ENCODE measurements around the gene KIRREL3. TPM values are rescaled to one million over a fixed set of nuclear protein-coding genes. Genes with fewer than 3 reads are reported as not detected.

Gene KIRREL3
- total RNA-seq, 1 donor: 0.10 TPM

DNA sequence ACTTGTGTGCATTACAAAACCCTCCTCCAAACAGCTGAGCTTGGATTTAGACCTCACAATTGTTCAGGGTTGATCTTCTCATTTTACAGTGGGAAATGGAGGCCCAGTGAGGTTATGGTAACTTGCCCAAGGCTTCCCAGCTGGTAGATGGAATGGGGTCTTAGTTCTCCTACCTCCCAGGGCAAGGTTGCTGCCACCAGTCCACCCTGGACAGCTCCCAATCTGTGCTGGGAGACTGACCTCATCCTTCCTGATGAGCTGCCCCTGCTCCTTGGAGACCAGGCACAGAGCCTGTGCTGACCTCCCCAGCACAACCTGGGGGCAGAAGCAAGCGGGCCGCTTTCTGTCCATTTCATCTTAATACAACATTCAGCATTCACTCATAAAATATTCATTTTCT lies 454.4 kb downstream of the KIRREL3 start:
- no peaks in the 10 kb centered on the region for H3K27me3 ChIP-seq (ENCODE audit: insufficient read depth, low read length)
- no peaks in the 10 kb centered on the region for H3K9me3 ChIP-seq (ENCODE audit: low read depth, low read length)
- no peaks in the 10 kb centered on the region for H3K4me1 ChIP-seq (ENCODE audit: insufficient read depth, low read length)
- H3K4me3 ChIP-seq (ENCODE audit: low read length): no peak overlapping the region

DNA sequence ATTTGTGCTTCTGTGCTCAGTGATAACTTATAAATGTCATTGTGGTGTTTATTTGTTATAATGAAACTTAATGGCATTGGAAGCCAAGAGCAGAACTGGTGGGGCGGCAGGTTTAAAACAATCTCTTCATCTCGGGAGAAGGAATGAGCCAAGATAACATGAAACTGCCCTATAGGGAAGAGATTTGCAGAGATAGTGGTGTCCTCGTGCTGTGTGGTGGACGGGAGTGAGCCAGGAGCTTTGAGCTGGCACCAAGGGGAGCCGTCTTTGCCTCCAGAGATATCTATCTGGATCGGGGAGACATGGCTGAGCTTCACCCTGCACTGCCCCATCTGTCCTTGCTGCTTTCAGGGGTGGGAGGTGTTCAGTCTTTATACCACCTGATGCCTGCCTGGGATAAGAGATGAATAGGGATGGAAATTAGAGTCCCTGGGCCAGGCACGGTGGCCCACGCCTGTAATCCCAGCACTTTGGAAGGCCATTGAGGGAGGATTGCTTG lies 455.5 kb downstream of the KIRREL3 start:
- no peaks in the 10 kb centered on the region for H3K4me1 ChIP-seq (ENCODE audit: insufficient read depth, low read length)
- no peak overlapping the region for H3K4me3 ChIP-seq (ENCODE audit: low read length)
- no peaks in the 10 kb centered on the region for H3K27me3 ChIP-seq (ENCODE audit: insufficient read depth, low read length)
- no peaks in the 10 kb centered on the region for H3K9me3 ChIP-seq (ENCODE audit: low read depth, low read length)

DNA sequence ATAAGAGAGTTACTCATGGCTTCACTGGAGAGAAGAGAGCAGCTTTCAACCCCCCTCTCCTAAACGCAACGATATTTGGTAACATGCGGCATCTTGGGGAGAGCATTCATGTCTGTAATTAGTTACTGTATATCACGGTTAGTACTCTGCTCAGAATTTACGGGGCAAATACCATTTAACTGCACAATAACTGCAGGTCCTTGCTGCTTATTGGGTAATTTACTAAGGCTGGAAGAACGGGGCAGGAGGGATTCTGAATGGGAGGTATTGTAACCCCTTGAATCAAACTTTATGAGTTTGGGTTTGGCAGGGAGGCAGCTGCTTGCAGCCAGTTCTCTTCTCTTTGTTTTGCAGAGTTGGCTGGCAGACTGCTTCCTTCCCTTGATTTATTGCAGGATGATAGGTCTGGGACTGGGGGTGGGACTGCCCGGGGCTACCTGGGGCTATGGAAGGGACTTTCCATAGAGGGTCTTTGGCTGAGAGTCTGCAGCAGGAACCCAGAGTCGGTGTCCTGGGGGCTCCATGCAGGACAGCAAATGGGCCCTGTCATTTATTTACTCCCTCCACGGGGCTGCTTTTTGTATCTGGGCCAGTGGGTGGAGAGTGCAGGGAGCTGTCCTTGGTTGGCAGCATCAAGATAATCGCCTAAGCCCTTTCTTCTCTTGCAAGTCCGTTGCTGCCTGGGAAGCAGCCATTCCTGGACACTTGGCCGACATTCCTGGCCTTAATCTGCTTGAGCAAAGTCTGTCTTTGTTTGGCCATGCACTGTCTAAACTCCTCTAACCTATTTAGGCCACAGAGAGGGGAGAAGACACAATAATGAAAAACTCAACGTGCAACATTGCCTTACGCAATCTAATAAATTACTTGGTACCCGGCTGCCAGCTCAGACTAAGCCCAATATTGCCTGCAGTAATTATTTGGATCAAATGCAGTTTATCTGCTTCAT lies 456.2 kb downstream of the KIRREL3 start:
- Histone ChIP-seq H3K4me3 (ENCODE audit: low read length) (no peak overlapping the region), H3K4me1 (ENCODE audit: insufficient read depth, low read length) (no peaks in the 10 kb centered on the region), H3K9me3 (ENCODE audit: low read depth, low read length) (no peaks in the 10 kb centered on the region), H3K27me3 (ENCODE audit: insufficient read depth, low read length) (no peaks in the 10 kb centered on the region)

DNA sequence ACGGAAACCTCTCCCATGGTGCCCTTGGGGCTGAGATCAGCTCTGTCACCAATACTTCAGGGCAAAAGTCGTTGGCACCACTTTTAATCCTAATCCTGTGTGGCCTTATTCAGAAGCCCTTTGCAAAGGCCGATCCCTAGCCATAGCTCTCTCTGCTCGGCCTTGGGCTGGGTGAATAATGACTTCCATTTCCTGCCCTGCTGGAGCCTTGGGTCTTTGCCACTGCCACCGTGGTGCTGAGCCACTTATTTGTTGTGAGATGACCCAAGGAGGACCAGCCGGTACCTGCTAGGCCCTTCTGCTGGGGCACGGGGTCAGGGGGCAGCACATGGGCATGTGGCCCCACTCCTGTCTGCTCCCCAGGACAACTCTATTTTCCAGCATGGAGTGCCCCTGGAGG lies 456.9 kb downstream of the KIRREL3 start:
- no peaks in the 10 kb centered on the region for H3K27me3 ChIP-seq (ENCODE audit: insufficient read depth, low read length)
- H3K4me3 ChIP-seq (ENCODE audit: low read length): no peak overlapping the region
- H3K4me1 ChIP-seq (ENCODE audit: insufficient read depth, low read length): no peaks in the 10 kb centered on the region
- H3K9me3 ChIP-seq (ENCODE audit: low read depth, low read length): no peaks in the 10 kb centered on the region

DNA sequence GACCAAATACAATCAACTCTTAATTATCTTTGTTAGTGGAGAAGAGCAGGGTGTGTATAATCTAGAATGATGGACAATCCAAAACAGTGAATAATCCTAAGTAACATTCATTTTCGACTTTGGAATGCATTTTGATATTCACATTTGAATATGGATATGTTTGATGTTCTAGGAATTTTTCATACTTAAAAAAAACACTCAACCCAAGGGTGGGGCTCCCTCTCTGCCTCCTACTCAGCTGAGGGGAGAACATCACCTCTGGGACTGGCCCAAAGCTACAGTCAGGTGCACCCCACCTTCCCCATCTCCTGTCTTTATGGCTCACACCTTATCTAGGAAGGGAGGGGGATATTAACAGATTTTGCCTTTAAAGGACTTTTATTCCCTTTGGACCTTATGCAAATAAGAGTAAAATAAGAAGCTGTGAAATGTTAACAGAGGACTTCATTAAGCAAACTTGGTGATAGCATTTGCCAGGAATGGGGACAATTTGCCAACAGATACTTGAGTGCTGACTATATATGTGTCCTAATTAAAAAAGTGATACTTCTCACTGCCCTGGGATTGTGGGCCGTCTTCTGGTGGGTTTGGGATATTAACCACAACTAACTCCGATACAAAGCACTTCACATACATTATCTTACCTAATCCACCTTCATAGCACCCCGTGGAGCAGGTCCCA lies 458.1 kb downstream of the KIRREL3 start:
- Histone ChIP-seq H3K4me1 (ENCODE audit: insufficient read depth, low read length) (no peaks in the 10 kb centered on the region), H3K4me3 (ENCODE audit: low read length) (no peak overlapping the region), H3K9me3 (ENCODE audit: low read depth, low read length) (no peaks in the 10 kb centered on the region), H3K27me3 (ENCODE audit: insufficient read depth, low read length) (no peaks in the 10 kb centered on the region)

DNA sequence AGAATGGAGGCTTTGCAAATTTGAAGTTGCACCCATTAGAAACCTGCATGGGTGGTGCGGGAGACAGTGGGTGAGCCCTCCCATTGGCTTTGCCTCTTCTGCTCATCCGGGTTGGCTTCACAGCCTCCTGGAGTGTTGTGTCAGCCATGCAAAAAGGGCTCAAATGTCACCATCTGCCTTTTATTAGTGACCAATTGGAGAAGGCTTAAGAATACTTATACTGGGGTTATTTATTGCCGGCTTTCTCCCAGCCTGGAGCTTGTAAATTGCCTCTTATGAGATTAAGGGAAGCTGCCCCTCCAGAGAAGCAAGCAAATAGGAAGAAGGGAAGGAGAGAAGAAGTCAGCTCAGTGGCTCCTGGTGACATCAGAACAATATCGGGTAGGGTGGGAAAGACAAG lies 462.5 kb downstream of the KIRREL3 start:
- no peaks in the 10 kb centered on the region for H3K9me3 ChIP-seq (ENCODE audit: low read depth, low read length)
- no peaks in the 10 kb centered on the region for H3K27me3 ChIP-seq (ENCODE audit: insufficient read depth, low read length)
- no peaks in the 10 kb centered on the region for H3K4me1 ChIP-seq (ENCODE audit: insufficient read depth, low read length)
- no peak overlapping the region for H3K4me3 ChIP-seq (ENCODE audit: low read length)

DNA sequence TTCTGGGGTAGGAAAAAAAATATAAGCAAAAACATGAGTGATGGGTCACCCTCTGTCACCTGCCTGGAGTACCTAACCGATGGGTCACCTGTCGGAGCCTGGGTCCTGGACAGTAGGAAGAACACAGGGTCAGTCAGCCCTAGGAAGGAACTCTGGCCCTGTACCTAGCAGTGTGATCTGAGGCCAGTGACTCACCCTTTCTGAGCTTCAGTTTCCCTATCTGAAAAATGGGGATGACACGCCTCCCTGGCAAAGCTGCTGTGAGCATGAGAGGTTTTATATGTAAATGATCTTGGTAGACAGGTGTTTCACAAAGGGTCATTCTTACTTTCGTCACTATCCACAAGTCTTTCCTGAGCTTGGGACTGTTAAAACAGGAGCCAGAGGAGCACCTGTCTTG lies 463.1 kb downstream of the KIRREL3 start:
- no peaks in the 10 kb centered on the region for H3K9me3 ChIP-seq (ENCODE audit: low read depth, low read length)
- no peaks in the 10 kb centered on the region for H3K4me1 ChIP-seq (ENCODE audit: insufficient read depth, low read length)
- H3K27me3 ChIP-seq (ENCODE audit: insufficient read depth, low read length): no peaks in the 10 kb centered on the region
- no peak overlapping the region for H3K4me3 ChIP-seq (ENCODE audit: low read length)

DNA sequence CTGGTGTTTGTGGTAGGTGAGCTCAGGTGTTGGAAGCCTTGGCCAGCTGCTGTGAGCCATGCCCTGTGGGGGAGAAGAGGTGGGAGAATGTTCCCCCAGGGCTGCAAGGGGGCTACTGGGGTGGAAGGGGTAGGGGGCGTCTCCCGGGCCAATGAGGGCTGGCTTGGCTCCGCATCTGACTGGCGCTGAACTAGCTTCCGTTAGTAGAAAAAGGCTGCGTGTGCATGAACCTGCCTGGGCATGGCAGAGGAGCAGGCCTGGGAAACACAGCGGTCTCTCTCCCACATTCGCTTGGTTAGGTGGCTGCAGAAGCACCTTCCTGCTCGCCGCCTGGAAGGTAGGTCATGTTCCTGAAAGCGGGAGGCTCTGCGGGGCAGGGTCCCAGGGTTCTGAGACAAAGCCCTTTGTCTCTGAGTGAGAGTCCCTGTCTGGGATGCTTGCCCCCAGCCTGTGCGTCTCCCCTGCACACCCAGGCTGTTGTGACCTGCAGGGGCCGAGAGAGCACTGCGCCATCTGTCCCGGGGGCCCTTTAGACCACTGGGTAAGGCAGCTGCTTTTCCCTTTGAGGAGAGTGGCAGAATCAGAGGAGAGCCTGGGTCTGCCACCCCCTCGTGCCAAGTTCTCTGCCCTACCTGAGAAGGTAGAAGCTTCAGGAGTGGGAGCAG lies 466.3 kb downstream of the KIRREL3 start:
- H3K4me3 ChIP-seq (ENCODE audit: low read length): no peak overlapping the region
- H3K27me3 ChIP-seq (ENCODE audit: insufficient read depth, low read length): no peaks in the 10 kb centered on the region
- no peaks in the 10 kb centered on the region for H3K4me1 ChIP-seq (ENCODE audit: insufficient read depth, low read length)
- no peaks in the 10 kb centered on the region for H3K9me3 ChIP-seq (ENCODE audit: low read depth, low read length)

DNA sequence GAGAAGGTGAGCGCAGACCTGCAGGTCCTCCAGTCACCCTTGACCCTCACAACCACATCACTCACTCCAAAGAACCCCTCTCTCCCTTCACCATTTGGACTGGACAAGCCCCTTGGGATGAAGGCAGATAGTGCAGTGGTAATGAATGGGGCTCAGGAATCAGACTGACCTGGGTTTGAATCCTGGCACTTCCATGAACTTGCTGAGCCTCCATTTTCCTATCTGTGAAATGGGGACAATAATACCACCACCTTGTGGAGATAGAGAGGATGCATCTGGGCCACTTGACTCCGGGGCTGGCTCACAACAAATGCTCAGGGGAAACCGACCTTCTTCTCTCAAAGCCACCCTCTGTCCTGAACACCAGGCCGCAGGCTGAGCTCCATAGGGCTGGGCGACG lies 467.0 kb downstream of the KIRREL3 start:
- no peak overlapping the region for H3K4me3 ChIP-seq (ENCODE audit: low read length)
- no peaks in the 10 kb centered on the region for H3K9me3 ChIP-seq (ENCODE audit: low read depth, low read length)
- H3K4me1 ChIP-seq (ENCODE audit: insufficient read depth, low read length): no peaks in the 10 kb centered on the region
- no peaks in the 10 kb centered on the region for H3K27me3 ChIP-seq (ENCODE audit: insufficient read depth, low read length)

DNA sequence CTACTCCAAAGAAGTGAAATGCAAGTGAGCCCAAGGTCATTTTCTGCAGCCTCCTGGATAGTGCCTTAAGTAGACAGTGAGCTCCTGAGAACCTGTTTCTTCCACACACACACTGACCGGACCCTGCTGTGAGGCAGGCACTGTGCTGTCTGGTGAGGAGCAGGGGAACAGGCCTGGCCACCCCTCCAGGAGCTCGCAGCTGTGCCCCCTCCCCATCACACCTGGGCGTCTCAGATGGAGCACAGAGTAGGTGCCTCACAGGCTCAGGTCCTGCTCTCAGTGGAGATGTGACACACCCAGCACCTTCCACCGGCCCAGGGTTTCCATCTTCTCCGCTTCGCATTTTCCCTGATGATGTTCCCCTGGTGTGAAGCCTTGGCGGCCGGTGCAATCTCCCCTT lies 470.2 kb downstream of the KIRREL3 start:
- Histone ChIP-seq H3K27me3 (ENCODE audit: insufficient read depth, low read length) (no peaks in the 10 kb centered on the region), H3K9me3 (ENCODE audit: low read depth, low read length) (no peaks in the 10 kb centered on the region), H3K4me3 (ENCODE audit: low read length) (no peak overlapping the region), H3K4me1 (ENCODE audit: insufficient read depth, low read length) (no peaks in the 10 kb centered on the region)

DNA sequence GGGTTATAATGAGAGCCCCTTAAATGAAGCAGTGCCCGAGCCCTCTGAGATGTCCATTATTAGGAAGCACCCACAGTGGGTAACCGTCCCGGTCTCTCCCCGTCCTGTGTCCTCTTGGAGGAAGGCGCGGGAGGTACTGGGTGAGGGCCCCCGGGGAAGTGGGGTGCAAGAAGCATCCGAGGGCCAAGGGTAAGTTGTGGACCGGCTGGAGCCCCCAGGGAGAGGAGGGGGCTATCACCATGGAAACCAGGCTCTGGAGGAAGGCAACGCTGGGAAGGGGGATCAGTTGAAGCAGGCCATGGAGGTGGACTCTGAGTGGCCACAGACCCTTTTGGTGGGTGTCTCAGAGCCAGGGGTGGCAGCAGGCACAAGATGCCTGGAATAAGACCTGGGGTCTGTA lies 471.5 kb downstream of the KIRREL3 start:
- H3K4me1 ChIP-seq (ENCODE audit: insufficient read depth, low read length): no peaks in the 10 kb centered on the region
- no peak overlapping the region for H3K4me3 ChIP-seq (ENCODE audit: low read length)
- H3K27me3 ChIP-seq (ENCODE audit: insufficient read depth, low read length): no peaks in the 10 kb centered on the region
- H3K9me3 ChIP-seq (ENCODE audit: low read depth, low read length): no peaks in the 10 kb centered on the region

DNA sequence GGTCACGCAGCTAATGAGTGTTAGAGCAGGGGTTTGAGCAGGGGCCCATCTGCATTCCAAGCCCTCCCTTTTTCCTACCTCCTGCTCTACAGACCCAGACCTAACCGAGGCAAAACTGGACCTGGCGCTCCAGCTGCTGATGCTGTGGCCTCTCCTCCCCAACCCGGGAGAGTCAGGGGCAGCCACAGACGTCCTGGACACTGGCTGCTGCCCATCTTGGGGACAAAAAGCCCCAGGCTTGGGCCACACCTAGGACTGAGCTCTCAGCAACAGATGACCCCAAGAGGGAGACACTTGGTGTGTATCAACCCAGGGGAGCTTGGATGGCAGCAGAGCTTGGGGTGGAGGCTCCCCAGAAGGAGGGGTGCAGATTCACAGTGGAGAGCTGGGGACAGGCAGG lies 472.5 kb downstream of the KIRREL3 start:
- Histone ChIP-seq H3K4me3 (ENCODE audit: low read length) (no peak overlapping the region), H3K4me1 (ENCODE audit: insufficient read depth, low read length) (no peaks in the 10 kb centered on the region), H3K9me3 (ENCODE audit: low read depth, low read length) (no peaks in the 10 kb centered on the region), H3K27me3 (ENCODE audit: insufficient read depth, low read length) (no peaks in the 10 kb centered on the region)

DNA sequence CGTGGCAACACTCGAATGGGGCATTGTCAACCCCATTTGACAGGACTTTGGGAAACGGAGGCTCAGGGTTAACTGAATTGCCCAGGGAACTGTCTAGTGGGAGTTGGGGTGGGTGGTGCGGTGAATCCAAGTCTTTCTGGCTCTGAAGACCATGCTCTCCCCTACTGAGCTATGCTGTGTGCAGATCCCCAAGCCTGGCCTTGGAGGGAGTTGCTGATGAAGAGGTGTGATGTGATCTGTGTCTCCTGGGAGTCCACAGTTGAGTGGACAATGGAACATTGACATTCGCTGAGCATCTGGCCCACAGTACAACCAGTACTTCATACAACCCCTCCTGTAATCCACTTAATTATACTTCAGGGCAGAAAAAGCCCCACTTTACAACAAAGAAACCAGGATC lies 472.9 kb downstream of the KIRREL3 start:
- H3K4me1 ChIP-seq (ENCODE audit: insufficient read depth, low read length): no peaks in the 10 kb centered on the region
- no peaks in the 10 kb centered on the region for H3K9me3 ChIP-seq (ENCODE audit: low read depth, low read length)
- no peaks in the 10 kb centered on the region for H3K27me3 ChIP-seq (ENCODE audit: insufficient read depth, low read length)
- no peak overlapping the region for H3K4me3 ChIP-seq (ENCODE audit: low read length)

DNA sequence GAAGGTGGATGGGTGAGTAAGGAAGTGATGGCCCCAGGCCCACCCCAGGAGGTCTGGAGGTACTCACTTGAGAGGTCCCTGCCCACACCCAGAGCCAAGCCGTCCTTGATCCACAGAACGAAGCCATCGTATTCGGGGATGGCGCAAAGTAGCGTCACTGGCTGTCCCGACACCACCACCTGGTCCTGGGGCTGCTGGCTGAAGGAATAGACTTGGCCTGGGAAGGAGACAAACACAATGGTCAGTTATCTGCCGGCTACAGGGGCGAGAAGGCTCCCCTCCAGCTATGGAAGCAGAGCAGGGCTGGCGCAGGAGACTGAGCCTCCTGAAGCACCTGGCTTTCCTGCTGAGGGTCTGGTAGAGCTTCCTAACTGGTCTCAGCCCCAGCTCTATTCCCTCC lies 474.1 kb downstream of the KIRREL3 start:
- no peak overlapping the region for H3K4me3 ChIP-seq (ENCODE audit: low read length)

DNA sequence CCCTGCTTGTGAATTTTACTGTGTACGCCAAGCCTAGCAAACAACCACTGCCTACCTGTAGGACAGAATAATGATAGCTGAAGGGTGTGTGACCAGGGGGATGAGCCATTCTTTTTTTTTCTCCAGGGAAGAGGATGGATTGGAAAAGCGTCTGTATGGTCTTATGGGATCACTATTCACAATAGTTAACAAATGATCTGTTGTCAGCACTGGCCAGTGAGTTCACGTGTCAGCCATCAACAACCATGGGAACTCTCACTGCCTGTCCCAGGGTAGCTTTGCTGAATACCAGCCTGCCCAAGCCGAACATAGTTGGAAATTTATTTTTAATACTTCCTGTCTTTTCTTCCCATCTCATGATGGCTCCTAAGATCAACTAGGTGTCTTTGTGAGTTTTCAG lies 474.9 kb downstream of the KIRREL3 start:
- Histone ChIP-seq H3K4me1 (ENCODE audit: insufficient read depth, low read length) (no peaks in the 10 kb centered on the region), H3K4me3 (ENCODE audit: low read length) (no peak overlapping the region), H3K27me3 (ENCODE audit: insufficient read depth, low read length) (no peaks in the 10 kb centered on the region), H3K9me3 (ENCODE audit: low read depth, low read length) (no peaks in the 10 kb centered on the region)

More for the DNA sequence above, 474.1 kb downstream of the KIRREL3 start:
- Histone ChIP-seq H3K9me3 (ENCODE audit: low read depth, low read length) (no peaks in the 10 kb centered on the region), H3K4me1 (ENCODE audit: insufficient read depth, low read length) (no peaks in the 10 kb centered on the region), H3K27me3 (ENCODE audit: insufficient read depth, low read length) (no peaks in the 10 kb centered on the region)
